Activated CD8-positive, alpha-beta memory T cell treated with anti-CD3 and anti-CD28 coated beads, Interleukin-2, amount 50 U/mL, for 24 hours (primary cell): ENCODE measurements around the gene STARD13.

Source experiments
- DNase-seq: peaks from one replicate; pipeline ENCODE4 v3.0.0-alpha.2; 2020; ENCODE audit errors: extremely low read depth

STARD13 gene

GRCh38 chr13:33285420-33286124 is at the start of gene STARD13:
TSS of gene STARD13 (minus strand) at chr13:33285755. CDS start at chr13:33285638, 117 bp downstream.
- DNase-seq: no peak

- DNase-seq: no peak
Observed at GRCh38 chr13:33334831-33335230, 49.3 kb upstream of the STARD13 start.

- DNase-seq: no peak
Observed at GRCh38 chr13:33331962-33332361, 46.4 kb upstream of the STARD13 start.

GRCh38 chr13:33330483-33330882 is 44.9 kb upstream of the STARD13 start:
- no peak for DNase-seq

GRCh38 chr13:33328701-33329100 is 43.1 kb upstream of the STARD13 start:
- no peak for DNase-seq

GRCh38 chr13:33326723-33327122 is 41.2 kb upstream of the STARD13 start:
- no peak for DNase-seq

GRCh38 chr13:33326246-33326645 is 40.7 kb upstream of the STARD13 start:
- no peak for DNase-seq

- no peak for DNase-seq
Observed at GRCh38 chr13:33323801-33324510, 38.4 kb upstream of the STARD13 start.

- no peak for DNase-seq
Observed at GRCh38 chr13:33322965-33323668, 37.6 kb upstream of the STARD13 start.

GRCh38 chr13:33322543-33322809 is 36.9 kb upstream of the STARD13 start:
- no peak for DNase-seq

- no peak for DNase-seq
Observed at GRCh38 chr13:33321686-33322542, 36.4 kb upstream of the STARD13 start.

GRCh38 chr13:33319859-33320258 is 34.3 kb upstream of the STARD13 start:
- no peak for DNase-seq

GRCh38 chr13:33318744-33319143 is 33.2 kb upstream of the STARD13 start:
- no peak for DNase-seq

GRCh38 chr13:33318037-33318436 is 32.5 kb upstream of the STARD13 start:
- DNase-seq: no peak

GRCh38 chr13:33316890-33317289 is 31.3 kb upstream of the STARD13 start:
- DNase-seq: no peak

- no peak for DNase-seq
Observed at GRCh38 chr13:33313504-33313903, 27.9 kb upstream of the STARD13 start.

GRCh38 chr13:33312861-33313212 is 27.3 kb upstream of the STARD13 start:
- DNase-seq: no peak

- no peak for DNase-seq
Observed at GRCh38 chr13:33312150-33312860, 26.8 kb upstream of the STARD13 start.

GRCh38 chr13:33311040-33311439 is 25.5 kb upstream of the STARD13 start:
- no peak for DNase-seq

GRCh38 chr13:33310245-33311038 is 24.9 kb upstream of the STARD13 start:
- no peak for DNase-seq

GRCh38 chr13:33308863-33309262 is 23.3 kb upstream of the STARD13 start:
- DNase-seq: no peak
